HCT116 (cell line): ENCODE results near the gene TJP1. TPM values are rescaled to one million over a fixed set of nuclear protein-coding genes. Genes with fewer than 3 reads are reported as not detected.

Experiments
- ATAC-seq: fragments of 200-7000 bp; cut with Tn5 transposase; 2 replicates; pipeline ENCODE4 v1.9.1; 2020; ENCODE audit warnings: mild to moderate bottlenecking, moderate library complexity
- BruUV-seq: library from RNA; stranded (reverse); fragments of 400-500 nt; replicated peaks from 2 replicates; lab custom pipeline; 2021; lab: Mats Ljungman, UMichigan
- CTCF ChIA-PET: fragments of 300-600 bp; sonication (Branson Sonifier 250); formaldehyde crosslinking; loops from one replicate; lab custom pipeline; 2021; ENCODE audit warnings: antibody characterized with exemption; lab: Charles Lee
- POLR2A ChIA-PET: fragments of 300-600, 350-600 bp; sonication (Branson Sonifier 250); formaldehyde crosslinking; loops from one replicate; lab custom pipeline; 2021; ENCODE audit warnings: antibody characterized with exemption; lab: Charles Lee
- RAD21 ChIA-PET, 2 experiments: fragments of 300-600 bp; sonication (Branson Sonifier 250); formaldehyde crosslinking; loops; one replicate each; lab custom pipeline; 2023; ENCODE audit warnings: low total read pairs in 2 of 2; ENCODE audit not compliant: uncharacterized antibody in 2 of 2, unreplicated experiment in 2 of 2, low non-redundant PET in 1 of 2; lab: Charles Lee
- DNase-seq: peaks from one replicate; pipeline ENCODE4 v3.0.0-alpha.2; 2010; ENCODE audit warnings: low read depth, low spot score
- H2AFZ ChIP-seq: fragments of 200-600 bp; shearing (Covaris generic), sonication (generic); 2 replicates; pipeline ENCODE4 v1.6.1; 2017; ENCODE audit warnings: low read depth, mixed run types, mixed read lengths, antibody characterized with exemption, low read length; ENCODE audit not compliant: poor library complexity, severe bottlenecking
- H3K27ac ChIP-seq: 2 replicates; pipeline ENCODE4 v1.5.1; 2012; ENCODE audit warnings: low read depth, low read length
- H3K27me3 ChIP-seq: fragments of 200-600 bp; sonication (generic); 2 replicates; pipeline ENCODE4 v1.6.1; 2016; ENCODE audit warnings: mixed run types, low read length, mixed read lengths; ENCODE audit not compliant: insufficient read depth
- H3K36me3 ChIP-seq, 2 experiments: fragments of 200-500 bp in 1 of 2; fragments of 200-600 bp in 1 of 2; sonication (Bioruptor generic) in 1 of 2; sonication (generic) in 1 of 2; 2 replicates each; pipeline versions ENCODE4 v1.5.1 to v1.6.1; 2014 to 2016; ENCODE audit warnings: low read length in 2 of 2, inconsistent platforms in 1 of 2, mixed read lengths in 1 of 2, mixed run types in 1 of 2; ENCODE audit not compliant: insufficient read depth in 2 of 2, control insufficient read depth in 1 of 2
- H3K4me1 ChIP-seq, 2 experiments: fragments of 200-600 bp in 1 of 2; sonication (generic) in 1 of 2; 2 replicates each; pipeline versions ENCODE4 v1.5.1 to v1.6.1; 2012 to 2017; ENCODE audit warnings: low read length in 2 of 2, inconsistent platforms in 1 of 2, mild to moderate bottlenecking in 1 of 2, mixed read lengths in 1 of 2, mixed run types in 1 of 2, moderate library complexity in 1 of 2; ENCODE audit not compliant: insufficient read depth in 2 of 2, control insufficient read depth in 1 of 2
- H3K4me2 ChIP-seq: fragments of 200-600 bp; sonication (generic); 2 replicates; pipeline ENCODE4 v1.6.1; 2017; ENCODE audit warnings: mixed run types, low read length, mixed read lengths
- H3K4me3 ChIP-seq, 2 experiments: fragments of 200-600 bp in 1 of 2; sonication (generic) in 1 of 2; replicated peaks in 1 of 2; 2 replicates each; pipeline ENCODE4 v1.5.1; 2011 to 2016; ENCODE audit warnings: low read length in 2 of 2, control low read depth in 1 of 2, low read depth in 1 of 2, mild to moderate bottlenecking in 1 of 2, mixed read lengths in 1 of 2, mixed run types in 1 of 2
- H3K79me2 ChIP-seq: fragments of 200-600 bp; sonication (generic); 2 replicates; pipeline ENCODE4 v1.6.1; 2017; ENCODE audit warnings: mild to moderate bottlenecking, mixed run types, low read length, moderate library complexity, mixed read lengths; ENCODE audit not compliant: insufficient read depth
- H3K9ac ChIP-seq: fragments of 200-600 bp; sonication (generic); 2 replicates; pipeline ENCODE4 v1.6.1; 2016; ENCODE audit warnings: low read length, mixed read lengths
- H3K9me2 ChIP-seq: fragments of 200-600 bp; sonication (generic), shearing (Covaris generic); 2 replicates; pipeline ENCODE4 v1.6.1; 2017; ENCODE audit warnings: mixed run types, mild to moderate bottlenecking, moderate library complexity; ENCODE audit not compliant: insufficient read depth
- H3K9me3 ChIP-seq, 2 experiments: fragments of 200-500 bp in 1 of 2; fragments of 200-600 bp in 1 of 2; sonication (Bioruptor generic) in 1 of 2; sonication (generic) in 1 of 2; 2 replicates each; pipeline ENCODE4 v1.6.1; 2014 to 2017; ENCODE audit warnings: low read length in 2 of 2, mixed read lengths in 2 of 2, inconsistent platforms in 1 of 2, low read depth in 1 of 2, mild to moderate bottlenecking in 1 of 2, mixed run types in 1 of 2, moderate library complexity in 1 of 2; ENCODE audit not compliant: control insufficient read depth in 1 of 2, insufficient read depth in 1 of 2
- H4K20me1 ChIP-seq: fragments of 200-600 bp; sonication (generic), shearing (Covaris generic); 2 replicates; pipeline ENCODE4 v1.6.1; 2017; ENCODE audit warnings: mixed run types, mild to moderate bottlenecking, moderate library complexity; ENCODE audit not compliant: insufficient read depth
- ATF3 ChIP-seq: IDR thresholded peaks from 2 replicates; pipeline ENCODE4 v1.6.1; 2012
- CEBPB ChIP-seq: IDR thresholded peaks from 2 replicates; pipeline ENCODE4 v1.6.1; 2012; ENCODE audit warnings: low read depth
- CTCF ChIP-seq, 3 experiments: fragments of 200-600 bp in 1 of 3; sonication (generic) in 1 of 3; IDR thresholded peaks in 2 of 3; conservative IDR thresholded peaks in 1 of 3; 2 replicates each; pipeline ENCODE4 v1.5.1; 2012 to 2017; ENCODE audit warnings: low read depth in 2 of 3, low read length in 2 of 3, antibody characterized with exemption in 1 of 3, borderline replicate concordance in 1 of 3, control low read depth in 1 of 3, mild to moderate bottlenecking in 1 of 3, mixed read lengths in 1 of 3, mixed run types in 1 of 3, moderate library complexity in 1 of 3; ENCODE audit not compliant: insufficient read depth in 1 of 3
- ELF1 ChIP-seq: IDR thresholded peaks from 2 replicates; pipeline ENCODE4 v1.6.1; 2012; ENCODE audit warnings: low read depth, borderline replicate concordance
- EZH2 ChIP-seq: fragments of 200-600 bp; sonication (generic); IDR thresholded peaks from 2 replicates; pipeline ENCODE4 v1.6.1; 2017; ENCODE audit warnings: antibody characterized with exemption, mixed run types
- EZH2phosphoT487 ChIP-seq: fragments of 200-600 bp; IDR thresholded peaks from 2 replicates; pipeline ENCODE4 v1.6.1; 2018; ENCODE audit warnings: antibody characterized with exemption, borderline replicate concordance
- MAX ChIP-seq: IDR thresholded peaks from 2 replicates; pipeline ENCODE4 v1.6.1; 2012
- REST ChIP-seq: IDR thresholded peaks from 2 replicates; pipeline ENCODE4 v1.6.1; 2012; ENCODE audit warnings: low read depth
- SP1 ChIP-seq: IDR thresholded peaks from 2 replicates; pipeline ENCODE4 v1.6.1; 2012; ENCODE audit warnings: low read depth
- SRF ChIP-seq: IDR thresholded peaks from 2 replicates; pipeline ENCODE4 v1.6.1; 2012; ENCODE audit warnings: low read depth
- YY1 ChIP-seq: IDR thresholded peaks from 2 replicates; pipeline ENCODE4 v1.6.1; 2011; ENCODE audit warnings: low read length, low read depth, moderate library complexity, mild to moderate bottlenecking; ENCODE audit not compliant: insufficient replicate concordance; ENCODE audit errors: extremely low read depth
- ZBTB33 ChIP-seq: IDR thresholded peaks from 2 replicates; pipeline ENCODE4 v1.6.1; 2011; ENCODE audit warnings: mild to moderate bottlenecking, low read length, moderate library complexity; ENCODE audit not compliant: insufficient replicate concordance; ENCODE audit errors: extremely low read depth
- ZNF274 ChIP-seq: fragments of 200-500 bp; sonication (Bioruptor generic); IDR thresholded peaks from 2 replicates; pipeline ENCODE4 v1.6.1; 2014; ENCODE audit warnings: mild to moderate bottlenecking, low read depth, low read length, inconsistent platforms
- intact Hi-C: fragments of 100-400 bp; cut with micrococcal nuclease; formaldehyde crosslinking; loops from 2 replicates; pipeline ENCODE4 v1.10.0; 2022
- total RNA-seq: library from RNA; stranded (reverse); gene quantifications from one replicate; pipeline ENCODE4 v1.2.1, GENCODE V29; 2021; ENCODE audit not compliant: unreplicated experiment

The TJP1 gene
- total RNA-seq, 1 experiment from 2014 or later, result 83.6 TPM

GRCh38 chr15:29859973-29860715, 37.9 kb upstream of the TJP1 start:
- no peak for DNase-seq
- no TSS peak for BruUV-seq

More at GRCh38 chr15:29859973-29860715, 37.9 kb upstream of the TJP1 start:
- no peaks in the 10 kb centered on the region for H3K36me3 ChIP-seq
- H3K27me3 ChIP-seq, result no peaks in the 10 kb centered on the region
- no peaks in the 10 kb centered on the region for H3K4me1 ChIP-seq
- H3K27ac ChIP-seq, result no peak overlapping the region
- H4K20me1 ChIP-seq, result no peaks in the 10 kb centered on the region
- H2AFZ ChIP-seq, result no peak overlapping the region
- intact Hi-C loops, result no loop called here
- RAD21 ChIA-PET, result no interaction called here
- no peak overlapping the region for H3K4me2 ChIP-seq
- H3K79me2 ChIP-seq, result no peaks in the 10 kb centered on the region
- H3K4me3 ChIP-seq, result no peak overlapping the region
- no peak overlapping the region for H3K9ac ChIP-seq
- no peaks in the 10 kb centered on the region for H3K9me3 ChIP-seq
- H3K9me2 ChIP-seq, result no peaks in the 10 kb centered on the region
- POLR2A ChIA-PET, result no interaction called here
- CTCF ChIA-PET, result no interaction called here
- TF ChIP-seq ATF3 (no peak), ZNF274 (no peak), CEBPB (no peak), YY1 (no peak), EZH2phosphoT487 (no peak), MAX (no peak), SP1 (no peak), ZBTB33 (no peak), CTCF (IDR thresholded peaks at IDR 0.05 in 2 of 3, conservative IDR thresholded peaks at IDR 0.05 in 1 of 3; ENCODE audit: borderline replicate concordance in 1 of 3, insufficient read depth in 1 of 3, low read depth in 2 of 3, low read length in 2 of 3) (no peak), SRF (no peak), REST (no peak), ELF1 (no peak), EZH2 (no peak)
- TF ChIP-seq, all 23 proteins: peak for 0
- no peak for ATAC-seq
